NT2/D1 (cell line): ENCODE measurements around the gene HNRNPA0.

Experiments used
- DNase-seq: peaks from one replicate; pipeline ENCODE4 v3.0.0-alpha.2; 2011; ENCODE audit warnings: low read depth, low spot score
- H3K27me3 ChIP-seq: 2 replicates; pipeline ENCODE4 v1.6.0; 2011; ENCODE audit warnings: mild to moderate bottlenecking; ENCODE audit not compliant: insufficient read length, insufficient read depth
- H3K36me3 ChIP-seq: 2 replicates; pipeline ENCODE4 v1.6.1; 2011; ENCODE audit warnings: mild to moderate bottlenecking, low read length, mixed read lengths; ENCODE audit not compliant: insufficient read depth, insufficient read length
- H3K4me1 ChIP-seq: 2 replicates; pipeline ENCODE4 v1.5.1; 2011; ENCODE audit not compliant: insufficient read depth, insufficient read length
- H3K4me3 ChIP-seq: 2 replicates; pipeline ENCODE4 v1.5.1; 2011; ENCODE audit warnings: low read depth; ENCODE audit not compliant: insufficient read length
- H3K9ac ChIP-seq: 2 replicates; pipeline ENCODE4 v1.6.0; 2011; ENCODE audit warnings: low read depth; ENCODE audit not compliant: insufficient read length
- H3K9me3 ChIP-seq: 2 replicates; pipeline ENCODE4 v1.5.1; 2011; ENCODE audit warnings: mild to moderate bottlenecking, low read length; ENCODE audit not compliant: insufficient read depth
- SUZ12 ChIP-seq: IDR thresholded peaks from 2 replicates; pipeline ENCODE4 v1.6.1; 2011; ENCODE audit not compliant: insufficient read length, insufficient read depth; ENCODE audit errors: extremely low read depth
- YY1 ChIP-seq: IDR thresholded peaks from 2 replicates; pipeline ENCODE4 v1.6.1; 2011; ENCODE audit not compliant: insufficient read length, insufficient read depth
- ZNF274 ChIP-seq: IDR thresholded peaks from 2 replicates; pipeline ENCODE4 v1.6.1; 2011; ENCODE audit warnings: mild to moderate bottlenecking, low read depth, low read length

HNRNPA0 gene

DNA sequence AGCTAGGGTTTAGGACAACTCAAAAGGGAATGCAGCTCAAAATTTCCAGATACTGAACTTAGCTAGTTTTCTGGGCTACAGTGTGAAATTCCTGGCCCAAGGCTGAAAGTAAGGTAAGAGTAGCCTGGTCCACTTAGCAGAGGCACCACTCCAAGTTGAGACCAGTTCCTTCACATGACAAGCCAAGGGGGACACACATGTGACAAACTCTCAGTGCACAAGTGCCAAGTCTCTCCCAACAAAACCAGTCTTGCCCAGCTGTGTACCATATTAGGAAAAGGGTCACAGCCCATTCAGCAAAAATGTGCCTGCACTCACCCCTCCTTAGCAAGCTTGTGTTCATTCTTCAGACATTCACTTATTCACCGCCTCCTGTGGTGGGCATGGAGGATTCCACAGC lies 46.1 kb downstream of the HNRNPA0 start:
- H3K36me3 ChIP-seq, result no peaks in the 10 kb centered on the region
- no peak overlapping the region for H3K9ac ChIP-seq
- no peak for DNase-seq
- no peaks in the 10 kb centered on the region for H3K27me3 ChIP-seq
- TF ChIP-seq SUZ12 (no peak), ZNF274 (no peak), YY1 (no peak)
- no peak overlapping the region for H3K4me3 ChIP-seq
- H3K4me1 ChIP-seq, result no peaks in the 10 kb centered on the region
- H3K9me3 ChIP-seq, result peaks cover 9% of the 10 kb centered on the region

DNA sequence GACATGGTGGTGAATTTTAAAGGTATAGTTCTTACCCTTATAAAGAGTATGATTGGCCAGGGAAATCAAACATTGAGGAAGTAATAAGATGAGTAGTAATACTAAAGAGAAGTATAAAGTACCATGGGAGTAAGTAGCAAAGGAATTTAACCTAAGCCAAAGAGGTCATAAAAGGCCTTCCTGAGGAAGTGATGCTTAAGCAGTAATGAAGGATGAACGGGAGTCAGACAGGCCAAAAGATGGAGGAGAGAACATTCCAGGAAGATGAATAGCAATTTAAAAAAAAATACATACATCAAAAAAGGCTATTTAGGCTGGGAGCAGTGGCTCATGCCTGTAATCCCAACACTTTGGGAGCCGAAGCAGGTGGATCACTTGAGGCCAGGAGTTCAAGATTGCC lies 47.3 kb downstream of the HNRNPA0 start:
- DNase-seq, result no peak
- H3K9ac ChIP-seq, result no peak overlapping the region
- no peaks in the 10 kb centered on the region for H3K27me3 ChIP-seq

DNA sequence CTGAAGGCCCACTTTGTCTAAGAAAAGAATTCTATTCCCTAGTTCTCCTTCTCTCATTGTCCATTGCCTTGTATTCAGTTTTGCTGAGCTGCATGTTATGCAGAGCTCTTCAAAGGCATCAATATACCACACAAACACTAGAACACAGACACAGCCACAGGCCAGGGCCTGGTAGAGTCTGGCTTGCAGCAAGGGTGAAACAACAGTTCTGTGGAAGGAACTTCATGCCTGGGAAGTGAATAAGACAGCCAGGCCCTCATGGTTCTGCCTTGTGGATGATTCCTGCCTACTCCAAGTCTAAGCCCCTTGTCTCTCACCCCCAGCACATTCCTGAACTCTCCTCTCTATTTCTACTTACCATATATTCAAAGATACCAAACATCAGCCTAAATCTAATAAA lies 49.1 kb downstream of the HNRNPA0 start:
- TF ChIP-seq ZNF274 (no peak), SUZ12 (no peak), YY1 (no peak)
- H3K36me3 ChIP-seq, result no peaks in the 10 kb centered on the region
- H3K27me3 ChIP-seq, result no peaks in the 10 kb centered on the region
- H3K4me3 ChIP-seq, result no peak overlapping the region
- no peak for DNase-seq
- H3K4me1 ChIP-seq, result no peaks in the 10 kb centered on the region
- no peak overlapping the region for H3K9ac ChIP-seq
- no peaks in the 10 kb centered on the region for H3K9me3 ChIP-seq

More for the DNA sequence above, 47.3 kb downstream of the HNRNPA0 start:
- Histone ChIP-seq H3K9me3 (no peaks in the 10 kb centered on the region), H3K36me3 (no peaks in the 10 kb centered on the region), H3K4me3 (no peak overlapping the region), H3K4me1 (no peaks in the 10 kb centered on the region)
- TF ChIP-seq ZNF274, result no peak
- TF ChIP-seq YY1, result no peak
- TF ChIP-seq SUZ12, result no peak

DNA sequence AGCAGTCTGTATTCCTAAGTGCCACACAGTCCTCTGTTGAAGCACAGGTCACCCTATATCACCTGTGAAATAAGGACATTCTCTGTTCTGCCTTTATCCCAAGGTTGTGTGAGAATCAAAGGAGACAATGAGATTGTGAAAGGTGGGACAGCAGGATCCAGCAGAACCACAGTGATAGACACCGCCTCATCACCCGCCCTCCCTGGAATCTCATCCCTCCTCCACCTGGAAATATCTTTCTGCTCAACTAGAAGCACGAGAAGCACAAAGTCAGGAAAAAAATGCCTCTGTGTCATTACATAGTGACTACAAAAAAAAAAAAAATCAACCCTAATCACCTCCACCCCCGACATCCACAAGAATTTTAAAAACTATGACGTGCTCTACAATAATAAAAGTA lies 50.6 kb downstream of the HNRNPA0 start:
- TF ChIP-seq YY1 (no peak), ZNF274 (no peak), SUZ12 (no peak)
- no peak for DNase-seq
- no peak overlapping the region for H3K9ac ChIP-seq
- H3K4me3 ChIP-seq, result no peak overlapping the region
- H3K36me3 ChIP-seq, result no peaks in the 10 kb centered on the region
- no peaks in the 10 kb centered on the region for H3K4me1 ChIP-seq
- H3K9me3 ChIP-seq, result no peaks in the 10 kb centered on the region
- H3K27me3 ChIP-seq, result no peaks in the 10 kb centered on the region

DNA sequence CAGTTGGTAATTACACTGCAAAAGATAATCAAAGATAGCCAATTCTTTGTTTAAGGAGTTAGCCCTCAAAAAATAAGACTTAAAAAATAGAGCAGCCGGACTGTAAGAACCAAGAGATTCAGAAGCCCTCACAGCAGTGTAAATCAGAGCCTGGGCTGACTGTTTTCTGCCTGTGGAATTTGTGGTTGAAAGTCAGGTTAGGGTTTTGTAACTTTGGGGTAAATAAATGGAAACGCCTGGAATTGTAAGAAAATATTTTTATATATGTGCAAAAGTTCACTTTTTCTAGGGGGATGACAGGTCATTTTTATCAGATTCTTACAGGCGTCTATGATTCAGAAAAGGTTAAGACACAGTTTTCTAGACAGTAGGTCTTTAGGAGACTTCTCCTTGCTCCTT lies 53.9 kb downstream of the HNRNPA0 start:
- no peak overlapping the region for H3K4me3 ChIP-seq
- H3K36me3 ChIP-seq, result peaks cover 6% of the 10 kb centered on the region
- no peak overlapping the region for H3K9ac ChIP-seq
- no peaks in the 10 kb centered on the region for H3K4me1 ChIP-seq
- H3K27me3 ChIP-seq, result no peaks in the 10 kb centered on the region
- no peak for DNase-seq
- no peaks in the 10 kb centered on the region for H3K9me3 ChIP-seq
- TF ChIP-seq ZNF274 (no peak), SUZ12 (no peak), YY1 (no peak)

DNA sequence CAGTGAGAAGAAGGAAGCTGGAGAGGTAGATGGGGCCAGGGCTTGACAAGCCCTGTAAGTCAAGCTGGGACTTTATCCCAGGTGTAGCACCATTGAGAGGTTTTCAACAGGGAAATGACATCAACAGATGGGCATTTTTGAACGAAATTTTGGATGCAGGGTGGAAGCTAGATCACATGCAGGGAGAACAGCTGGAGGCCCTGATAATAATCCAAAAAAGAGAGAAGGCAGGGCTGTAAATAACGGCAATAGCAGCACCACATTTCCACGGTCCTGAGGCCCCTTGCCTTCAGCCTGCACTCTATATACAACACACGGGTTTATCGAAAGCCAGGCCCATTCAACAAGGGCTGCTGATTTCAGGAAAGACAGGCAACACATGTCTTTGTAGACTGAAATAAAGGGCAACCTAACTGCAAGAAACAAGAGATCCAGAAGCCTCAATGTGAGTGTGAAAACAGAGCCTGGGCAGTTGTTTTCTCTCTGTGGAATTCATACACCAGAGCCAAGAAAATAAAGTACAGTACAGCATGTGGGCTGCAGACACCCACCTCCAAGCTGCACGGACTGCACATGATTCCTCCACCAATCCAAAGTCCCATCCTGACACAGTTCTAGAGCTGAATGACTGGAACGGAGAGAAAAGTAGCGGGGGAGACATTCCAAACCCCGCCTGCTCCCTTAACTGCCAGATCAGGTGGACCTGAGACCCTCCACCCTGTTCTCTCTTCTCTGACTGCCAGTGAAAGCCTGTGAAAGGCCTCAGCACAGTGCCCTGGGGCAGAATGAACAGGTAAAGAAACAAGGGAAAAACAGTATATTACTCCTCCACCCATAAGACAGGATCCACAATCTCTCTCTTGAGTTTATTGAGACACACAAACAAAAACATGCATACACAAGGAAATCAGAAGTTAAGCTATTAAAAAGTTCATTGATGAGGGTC lies 54.6 kb downstream of the HNRNPA0 start:
- Histone ChIP-seq H3K9ac (no peak overlapping the region), H3K4me1 (no peaks in the 10 kb centered on the region), H3K36me3 (peaks cover 6% of the 10 kb centered on the region), H3K9me3 (no peaks in the 10 kb centered on the region), H3K27me3 (no peaks in the 10 kb centered on the region), H3K4me3 (no peak overlapping the region)
- TF ChIP-seq ZNF274, result no peak
- no peak for TF ChIP-seq SUZ12
- no peak for TF ChIP-seq YY1
- no peak for DNase-seq

DNA sequence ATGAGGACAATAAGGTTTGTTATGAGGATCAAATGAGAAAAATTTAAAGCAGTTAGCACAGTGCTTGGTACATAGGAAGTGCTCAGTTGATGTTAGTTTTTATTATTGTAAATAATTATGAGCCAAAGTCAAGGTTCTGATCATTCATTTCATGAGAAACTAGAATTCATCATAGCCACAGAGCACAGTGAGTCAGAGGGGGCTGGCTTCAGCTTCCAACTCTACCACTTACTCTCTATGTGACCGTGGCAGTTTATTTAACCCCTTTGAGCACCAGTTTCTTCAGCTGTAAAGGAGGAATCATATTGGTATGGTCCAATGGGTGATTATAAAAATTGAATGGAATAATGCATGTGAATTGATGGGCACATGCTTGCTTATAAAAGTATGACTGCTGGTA lies 57.7 kb downstream of the HNRNPA0 start:
- TF ChIP-seq YY1 (no peak), ZNF274 (no peak), SUZ12 (no peak)
- Histone ChIP-seq H3K9ac (no peak overlapping the region), H3K4me3 (no peak overlapping the region), H3K27me3 (no peaks in the 10 kb centered on the region), H3K9me3 (no peaks in the 10 kb centered on the region), H3K36me3 (peaks cover 6% of the 10 kb centered on the region), H3K4me1 (no peaks in the 10 kb centered on the region)
- no peak for DNase-seq
